ENCODE data around the gene KCP.

KCP gene

DNA sequence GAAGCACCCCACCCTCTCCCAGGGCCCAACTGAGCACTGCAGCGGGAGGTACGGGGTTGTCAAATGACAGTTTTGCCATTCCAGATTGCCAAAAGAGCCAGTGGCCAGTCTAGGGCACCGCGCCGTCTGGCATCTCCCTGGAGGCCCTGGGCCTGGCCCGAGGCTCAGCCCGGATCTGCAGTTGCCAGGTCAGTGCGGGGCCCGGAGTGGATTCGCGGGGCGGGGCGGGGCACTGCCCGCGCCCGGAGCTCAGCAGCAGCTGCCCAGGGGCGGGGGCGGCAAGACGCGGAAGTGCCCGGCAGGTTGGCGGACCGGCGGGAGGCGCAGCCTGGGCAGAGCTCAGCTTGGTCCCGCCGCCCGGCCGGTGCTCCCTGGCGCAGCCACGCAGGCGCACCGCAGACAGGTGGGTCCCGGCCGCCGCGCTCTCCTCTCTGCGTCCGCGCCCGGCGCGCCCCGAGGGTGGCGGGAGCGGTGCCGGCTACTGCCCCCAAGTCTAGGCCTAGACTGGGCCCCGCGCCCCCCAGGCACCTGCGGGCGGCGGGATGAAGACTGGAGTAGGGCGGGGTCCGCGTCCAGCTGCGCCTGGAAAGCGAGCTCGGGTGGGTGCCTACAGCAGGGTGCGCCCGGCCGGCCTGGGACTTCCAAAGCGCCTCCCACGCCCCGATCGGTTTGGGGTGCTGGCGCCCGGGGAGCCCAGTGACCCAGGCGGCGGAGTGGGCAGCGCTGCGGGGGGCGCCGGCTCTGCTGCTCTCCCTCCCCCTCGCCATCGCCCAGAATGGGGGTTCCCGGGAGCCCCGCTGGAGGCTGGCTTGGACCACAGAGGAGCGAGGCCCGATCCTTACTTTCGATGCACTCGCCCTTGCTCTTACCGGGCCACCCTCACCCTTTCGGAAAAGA, 27.4 kb upstream of the KCP start, which contains the start of gene IRF5:
Gene IRF5, plus strand, starts transcription at position 281 of the 897 bp plus-strand sequence. CDS start 4,155 bp downstream, outside the sequence.
- peak within 1 kb of the TSS; percentile 36 for H3K4me3 ChIP-seq (ENCODE audit: low read depth, low read length)
- DNase-seq (ENCODE audit: low read depth): no peak
- TF ChIP-seq, protein P1, sequence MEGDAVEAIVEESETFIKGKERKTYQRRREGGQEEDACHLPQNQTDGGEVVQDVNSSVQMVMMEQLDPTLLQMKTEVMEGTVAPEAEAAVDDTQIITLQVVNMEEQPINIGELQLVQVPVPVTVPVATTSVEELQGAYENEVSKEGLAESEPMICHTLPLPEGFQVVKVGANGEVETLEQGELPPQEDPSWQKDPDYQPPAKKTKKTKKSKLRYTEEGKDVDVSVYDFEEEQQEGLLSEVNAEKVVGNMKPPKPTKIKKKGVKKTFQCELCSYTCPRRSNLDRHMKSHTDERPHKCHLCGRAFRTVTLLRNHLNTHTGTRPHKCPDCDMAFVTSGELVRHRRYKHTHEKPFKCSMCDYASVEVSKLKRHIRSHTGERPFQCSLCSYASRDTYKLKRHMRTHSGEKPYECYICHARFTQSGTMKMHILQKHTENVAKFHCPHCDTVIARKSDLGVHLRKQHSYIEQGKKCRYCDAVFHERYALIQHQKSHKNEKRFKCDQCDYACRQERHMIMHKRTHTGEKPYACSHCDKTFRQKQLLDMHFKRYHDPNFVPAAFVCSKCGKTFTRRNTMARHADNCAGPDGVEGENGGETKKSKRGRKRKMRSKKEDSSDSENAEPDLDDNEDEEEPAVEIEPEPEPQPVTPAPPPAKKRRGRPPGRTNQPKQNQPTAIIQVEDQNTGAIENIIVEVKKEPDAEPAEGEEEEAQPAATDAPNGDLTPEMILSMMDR (conservative IDR thresholded peaks at IDR 0.05; ENCODE audit: low read depth, low read length): no peak

DNA sequence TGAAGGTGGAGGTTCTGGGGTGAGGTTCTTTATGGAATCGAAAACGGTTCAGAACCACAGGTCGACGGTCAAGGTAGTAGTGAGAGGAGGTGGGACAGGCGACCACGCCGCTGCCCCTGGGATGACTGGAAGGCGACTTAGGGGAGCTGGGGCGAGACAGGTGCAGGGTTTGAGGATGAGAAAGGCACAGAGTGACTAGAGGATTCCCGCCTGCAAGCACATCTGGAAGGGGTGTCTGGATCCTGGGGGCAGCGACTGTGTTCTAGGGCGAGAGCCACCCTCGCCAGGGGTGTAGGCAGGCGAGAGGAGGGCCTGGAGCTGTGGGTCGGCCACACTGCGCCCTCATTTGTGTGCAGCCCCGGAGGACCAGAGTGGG, 26.8 kb upstream of the KCP start:
- no peak overlapping the region for H3K4me3 ChIP-seq (ENCODE audit: low read depth, low read length)
- no peak for DNase-seq (ENCODE audit: low read depth)
- TF ChIP-seq, protein P1 (conservative IDR thresholded peaks at IDR 0.05; ENCODE audit: low read depth, low read length): no peak

DNA sequence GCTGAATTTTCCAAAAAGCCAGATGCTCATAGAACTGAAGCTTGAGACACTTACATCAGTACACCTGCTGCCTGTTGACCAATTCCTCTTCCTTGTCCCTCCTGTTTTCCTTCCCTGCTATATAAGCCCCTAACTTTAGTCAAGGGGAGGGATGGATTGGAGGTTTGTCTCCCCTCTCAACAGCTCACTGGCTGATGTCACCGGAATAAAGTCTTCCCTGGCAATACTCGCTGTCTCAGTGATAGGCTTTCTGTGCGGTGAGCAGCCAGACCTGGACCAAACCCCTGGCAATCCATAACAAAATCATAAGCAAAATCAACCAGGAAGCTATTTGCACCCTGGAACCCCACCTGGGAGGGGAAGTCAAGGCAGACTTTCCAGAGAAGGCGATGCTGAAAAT, 26.3 kb upstream of the KCP start:
- H3K4me3 ChIP-seq (ENCODE audit: low read depth, low read length): no peak overlapping the region
- TF ChIP-seq, protein P1 (conservative IDR thresholded peaks at IDR 0.05; ENCODE audit: low read depth, low read length): no peak
- no peak for DNase-seq (ENCODE audit: low read depth)

DNA sequence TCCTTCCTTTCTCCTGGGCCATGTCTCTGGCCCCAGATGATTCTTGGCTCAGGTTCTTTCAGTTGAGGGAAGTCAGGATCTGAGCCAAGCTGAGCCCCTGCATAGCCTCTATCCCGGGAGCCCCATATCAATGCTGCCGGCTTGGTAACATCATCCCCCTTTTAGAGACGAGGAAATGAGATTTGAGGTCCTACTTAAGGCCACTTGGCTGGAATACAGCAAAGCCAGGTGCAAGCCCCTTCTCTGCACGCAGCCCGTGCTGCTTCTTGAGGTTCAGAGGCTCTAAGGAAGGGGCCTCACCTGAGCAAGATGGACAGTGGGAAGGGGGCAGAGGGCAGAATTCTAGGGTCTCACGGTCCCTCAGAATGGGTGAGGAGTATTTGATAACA, 24.8 kb upstream of the KCP start:
- TF ChIP-seq, protein P1 (conservative IDR thresholded peaks at IDR 0.05; ENCODE audit: low read depth, low read length): no peak
- DNase-seq (ENCODE audit: low read depth): no peak
- no peak overlapping the region for H3K4me3 ChIP-seq (ENCODE audit: low read depth, low read length)

DNA sequence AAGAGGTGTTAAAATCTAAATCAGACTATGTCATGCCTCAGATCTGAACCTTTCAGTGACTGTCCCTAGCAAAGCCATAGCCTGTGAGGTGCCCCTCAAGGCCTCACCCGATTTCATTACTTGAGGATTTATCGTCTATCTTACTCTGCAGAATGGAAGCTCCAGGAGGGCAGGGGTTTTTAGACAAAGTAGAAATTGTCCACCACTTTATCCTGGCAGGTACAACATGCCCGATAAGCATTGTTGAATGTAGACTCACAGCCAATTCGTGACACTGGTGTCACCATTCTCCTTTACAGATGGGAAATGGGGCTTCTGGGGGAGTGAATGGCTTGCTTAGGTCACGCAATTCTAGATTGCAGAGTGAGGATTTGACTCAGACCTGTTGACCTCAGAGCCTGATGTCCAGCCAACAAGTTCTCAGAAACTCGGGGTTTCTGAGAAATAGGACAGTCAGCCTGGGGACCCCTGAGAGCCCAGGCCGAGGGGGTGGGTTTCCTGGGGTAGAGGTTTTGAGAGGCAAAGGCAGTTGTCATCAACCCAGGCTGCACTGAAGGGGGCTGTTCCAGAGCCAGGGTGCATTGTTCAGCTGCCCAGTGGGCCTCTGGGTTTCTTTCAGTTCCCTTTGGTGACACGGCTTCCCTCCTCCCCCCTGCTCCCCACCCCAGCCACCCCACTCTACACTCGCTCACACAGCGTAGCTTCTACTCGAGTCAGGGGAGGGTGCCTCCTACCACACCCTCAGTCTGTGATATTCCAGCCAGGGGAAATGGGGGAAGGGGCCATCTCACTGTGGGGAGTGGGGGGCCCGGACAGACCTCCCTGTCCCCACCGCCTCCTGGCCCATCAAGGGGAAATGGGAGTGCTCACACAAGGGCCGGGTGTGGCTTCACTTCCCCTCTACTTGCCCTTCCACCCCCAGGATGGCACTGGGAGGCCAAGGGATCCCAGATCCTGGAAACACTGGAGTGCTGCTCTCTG, 24.1 kb upstream of the KCP start:
- no peak for DNase-seq (ENCODE audit: low read depth)
- TF ChIP-seq, protein P1 (conservative IDR thresholded peaks at IDR 0.05; ENCODE audit: low read depth, low read length): no peak
- H3K4me3 ChIP-seq (ENCODE audit: low read depth, low read length): no peak overlapping the region

DNA sequence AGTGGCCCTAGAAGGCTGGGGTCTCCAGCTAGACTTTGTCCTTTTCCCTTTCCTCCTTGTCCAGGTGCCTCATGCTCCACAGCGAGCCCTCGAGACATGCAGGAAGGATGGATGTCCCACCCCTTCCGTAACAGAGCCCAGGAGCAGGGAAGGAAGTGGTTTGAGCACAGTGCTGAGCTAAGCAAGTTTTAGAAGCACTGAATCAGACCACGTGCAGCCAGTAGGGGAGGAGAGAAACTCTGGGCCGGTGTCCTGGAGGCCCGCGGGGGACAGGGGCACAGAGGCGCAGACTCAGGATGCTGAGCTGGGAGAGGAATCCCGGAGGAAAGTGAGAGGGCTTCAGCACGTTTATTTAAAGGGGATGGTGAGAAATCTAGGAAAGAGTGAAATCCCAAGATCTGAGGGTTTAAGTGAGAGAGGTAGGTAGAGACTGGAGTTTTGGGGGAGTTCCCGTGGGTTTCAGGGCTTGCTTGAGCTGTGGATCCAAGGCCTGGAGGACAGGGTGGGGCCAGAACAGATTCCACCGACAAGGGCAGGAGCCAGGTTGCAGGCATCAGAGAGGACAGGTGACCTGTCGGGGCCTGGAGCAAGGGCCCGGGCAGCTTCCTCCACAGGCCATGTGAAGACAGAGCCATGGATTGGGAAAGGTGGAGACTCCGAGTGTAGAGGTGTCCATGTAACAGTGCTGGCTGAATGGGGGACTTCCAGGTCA, 22.8 kb upstream of the KCP start:
- peak; percentile 38 for DNase-seq (ENCODE audit: low read depth)
- TF ChIP-seq, protein P1 (conservative IDR thresholded peaks at IDR 0.05; ENCODE audit: low read depth, low read length): no peak
- H3K4me3 ChIP-seq (ENCODE audit: low read depth, low read length): no peak overlapping the region

Data from choroid plexus epithelial cell (primary cell).